HG02759 (cell line): ENCODE data around the gene ANKRD13D.
"Not testable (repeated sequence)": the region's sequence is repeated elsewhere in the genome, so short reads cannot be mapped to it uniquely, and the experiment has no call there.

Experiments
- ATAC-seq: cut with Tn5 transposase; IDR thresholded peaks from one replicate; pipeline ENCODE4 v1.9.1; 2021; ENCODE audit warnings: mild to moderate bottlenecking, moderate library complexity; ENCODE audit not compliant: unreplicated experiment

ANKRD13D gene

GRCh38 chr11:67289226-67289650, at the start of gene ANKRD13D:
Gene ANKRD13D, plus strand, starts transcription at chr11:67289303. Its CDS starts 158 bp downstream, at chr11:67289461.
- ATAC-seq, result no peak

- ATAC-seq, result peak; percentile 91
These were observed 49.1 kb upstream of the ANKRD13D start for GRCh38 chr11:67239783-67240575.

GRCh38 chr11:67240576-67241389, 48.3 kb upstream of the ANKRD13D start:
- ATAC-seq, result no peak

GRCh38 chr11:67242548-67242947, 46.6 kb upstream of the ANKRD13D start:
- no peak for ATAC-seq

- no peak for ATAC-seq
These were observed 46.1 kb upstream of the ANKRD13D start for GRCh38 chr11:67243051-67243450.

GRCh38 chr11:67245046-67245445, 44.1 kb upstream of the ANKRD13D start:
- ATAC-seq, result no peak

GRCh38 chr11:67247946-67248550, 41.1 kb upstream of the ANKRD13D start:
- no peak for ATAC-seq

GRCh38 chr11:67248653-67249052, 40.5 kb upstream of the ANKRD13D start:
- ATAC-seq, result no peak

- no peak for ATAC-seq
These were observed 38.8 kb upstream of the ANKRD13D start for GRCh38 chr11:67250059-67251043.

GRCh38 chr11:67251841-67252240, 37.3 kb upstream of the ANKRD13D start:
- ATAC-seq, result no peak

- ATAC-seq, result no peak
These were observed 36.3 kb upstream of the ANKRD13D start for GRCh38 chr11:67252831-67253239.

- ATAC-seq, result no peak
These were observed 35.1 kb upstream of the ANKRD13D start for GRCh38 chr11:67253872-67254624.

GRCh38 chr11:67254798-67255197, 34.3 kb upstream of the ANKRD13D start:
- no peak for ATAC-seq

- no peak for ATAC-seq
These were observed 33.8 kb upstream of the ANKRD13D start for GRCh38 chr11:67255353-67255752.

- no peak for ATAC-seq
These were observed 33.2 kb upstream of the ANKRD13D start for GRCh38 chr11:67255864-67256263.

- ATAC-seq, result no peak
These were observed 32.5 kb upstream of the ANKRD13D start for GRCh38 chr11:67256477-67257135.

GRCh38 chr11:67260406-67260805, 28.7 kb upstream of the ANKRD13D start:
- ATAC-seq, result no peak

GRCh38 chr11:67260885-67261639, 28.0 kb upstream of the ANKRD13D start:
- not testable (repeated sequence) for ATAC-seq

- ATAC-seq, result no peak
These were observed 27.5 kb upstream of the ANKRD13D start for GRCh38 chr11:67261640-67261945.
